ENCODE results near the gene KYAT1.

KYAT1 gene

GRCh38 chr9:128835246-128836210, 46.2 kb downstream of the KYAT1 start:
- no peak for FAIRE-seq

- FAIRE-seq = no peak
These were observed 48.1 kb downstream of the KYAT1 start for GRCh38 chr9:128833696-128834095.

GRCh38 chr9:128829477-128830251, 52.1 kb downstream of the KYAT1 start, which contains the start of gene SPOUT1:
Gene SPOUT1 (minus strand): TSS chr9:128829794. CDS start chr9:128829780, 14 bp downstream.
- no peak for FAIRE-seq

GRCh38 chr9:128828719-128829452, 52.9 kb downstream of the KYAT1 start:
- no peak for FAIRE-seq

GRCh38 chr9:128828267-128828666, 53.5 kb downstream of the KYAT1 start:
- FAIRE-seq = no peak

GRCh38 chr9:128825923-128826700, 55.6 kb downstream of the KYAT1 start:
- FAIRE-seq = no peak

- no peak for FAIRE-seq
These were observed 56.8 kb downstream of the KYAT1 start for GRCh38 chr9:128824911-128825310.

GRCh38 chr9:128823903-128824406, 57.8 kb downstream of the KYAT1 start:
- no peak for FAIRE-seq

- no peak for FAIRE-seq
These were observed 58.3 kb downstream of the KYAT1 start for GRCh38 chr9:128823362-128823902.

GRCh38 chr9:128822407-128823042, 59.2 kb downstream of the KYAT1 start:
- no peak for FAIRE-seq

- no peak for FAIRE-seq
These were observed 60.0 kb downstream of the KYAT1 start for GRCh38 chr9:128821584-128822406.

GRCh38 chr9:128820665-128821583, 60.8 kb downstream of the KYAT1 start:
- FAIRE-seq = no peak

- no peak for FAIRE-seq
These were observed 61.8 kb downstream of the KYAT1 start for GRCh38 chr9:128819716-128820664.

GRCh38 chr9:128818839-128819715, 62.7 kb downstream of the KYAT1 start:
- FAIRE-seq = no peak

- no peak for FAIRE-seq
These were observed 63.5 kb downstream of the KYAT1 start, which contains the start of gene ENDOG for GRCh38 chr9:128818099-128818838. Gene ENDOG (plus strand): TSS chr9:128818500. CDS start chr9:128818685, 185 bp downstream.

- no peak for FAIRE-seq
These were observed 70.9 kb downstream of the KYAT1 start for GRCh38 chr9:128810873-128811272.
